Astrocyte (in vitro differentiated cells and primary cell): ENCODE data around the gene TRIM4.

Experiments
- CTCF ChIP-seq: IDR thresholded peaks from 2 replicates; pipeline ENCODE4 v1.5.1; 2011; ENCODE audit warnings: low read depth, mild to moderate bottlenecking, inconsistent platforms, low read length, moderate library complexity; ENCODE audit not compliant: insufficient read depth
- EZH2 ChIP-seq: IDR thresholded peaks from 2 replicates; pipeline ENCODE4 v1.6.1; 2012; ENCODE audit warnings: mild to moderate bottlenecking, low read length, inconsistent platforms; ENCODE audit not compliant: insufficient read depth

- TF ChIP-seq CTCF (no peak), EZH2 (no peak)
Measured at GRCh38 chr7:99930376-99930775, 11.0 kb upstream of the TRIM4 start.
